ENCODE data around the gene AQP2. TPM values are rescaled to one million over a fixed set of nuclear protein-coding genes. Genes with fewer than 3 reads are reported as not detected.

Gene AQP2
- not detected in 2 replicates for total RNA-seq

DNA sequence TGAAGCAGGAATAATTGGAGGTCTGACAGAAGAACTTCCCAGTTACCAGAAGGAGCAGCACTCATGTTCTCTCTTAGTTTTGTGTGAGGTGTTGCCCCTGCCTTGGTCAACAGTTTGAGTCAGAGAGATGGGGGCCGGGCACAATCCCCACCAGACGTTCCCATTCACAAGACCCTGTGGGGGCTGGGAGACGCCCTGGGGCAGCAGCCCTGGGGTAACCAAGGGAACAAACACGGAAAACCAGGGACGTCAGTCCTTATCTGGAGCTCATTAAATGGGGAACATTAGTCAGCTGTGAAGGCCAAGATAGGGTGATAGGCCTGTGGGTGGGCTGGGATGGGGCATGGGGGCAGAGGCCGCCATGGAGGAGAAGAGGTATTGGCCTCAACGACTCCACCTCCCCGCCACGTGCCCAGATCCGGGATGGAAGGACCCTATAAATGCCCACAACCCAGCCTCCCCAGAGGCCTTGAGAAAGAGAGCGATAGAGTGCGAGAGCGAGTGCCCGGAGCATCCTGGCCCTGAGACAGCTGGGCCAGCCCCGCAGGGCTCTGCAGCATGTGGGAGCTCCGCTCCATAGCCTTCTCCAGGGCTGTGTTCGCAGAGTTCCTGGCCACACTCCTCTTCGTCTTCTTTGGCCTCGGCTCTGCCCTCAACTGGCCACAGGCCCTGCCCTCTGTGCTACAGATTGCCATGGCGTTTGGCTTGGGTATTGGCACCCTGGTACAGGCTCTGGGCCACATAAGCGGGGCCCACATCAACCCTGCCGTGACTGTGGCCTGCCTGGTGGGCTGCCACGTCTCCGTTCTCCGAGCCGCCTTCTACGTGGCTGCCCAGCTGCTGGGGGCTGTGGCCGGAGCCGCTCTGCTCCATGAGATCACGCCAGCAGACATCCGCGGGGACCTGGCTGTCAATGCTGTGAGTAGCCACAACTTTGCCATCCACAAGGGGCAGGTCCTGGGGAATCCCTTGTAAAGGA is at the start of gene AQP2:
TSS of gene AQP2 (plus strand) at position 465 of the 979 bp plus-strand sequence. CDS start at position 559, 94 bp downstream.

DNA sequence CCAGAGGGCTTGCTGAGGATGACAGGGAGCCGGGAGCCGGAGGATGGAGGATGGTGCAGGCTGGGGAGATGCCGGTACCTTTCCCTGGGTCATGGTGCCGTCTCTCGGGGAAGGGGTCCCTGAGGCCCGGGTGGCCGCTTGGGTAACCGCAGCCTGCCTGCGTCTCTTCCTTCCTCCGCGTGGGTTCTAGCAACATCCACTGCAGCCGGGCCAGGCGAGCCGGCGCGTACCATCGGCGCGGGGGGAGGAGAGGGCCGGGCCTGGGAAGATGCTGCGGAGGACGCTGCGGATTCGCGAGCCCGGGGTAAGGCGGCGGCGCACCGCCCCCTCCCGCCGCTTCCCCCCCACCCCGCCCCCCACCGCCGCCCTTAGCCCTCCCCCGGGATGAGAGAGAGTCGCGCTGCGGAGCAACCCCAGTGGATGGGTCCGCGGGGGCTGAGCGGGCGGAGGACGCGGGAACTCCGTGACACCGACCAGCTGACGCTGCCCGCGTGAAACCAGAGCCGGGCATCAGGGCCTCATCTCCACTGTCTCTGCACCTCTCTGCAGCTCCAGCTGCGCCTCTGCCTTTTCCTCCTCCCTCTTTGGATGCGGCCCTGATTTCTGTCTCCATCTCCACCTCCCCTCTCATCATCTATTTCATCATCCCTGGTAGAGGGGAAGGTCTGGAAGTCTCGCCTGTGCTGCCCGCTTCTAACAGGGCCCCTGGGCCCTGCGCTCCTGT is 46.7 kb upstream of the AQP2 start, which contains the start of gene FAIM2:
TSS of gene FAIM2 (minus strand) at position 201 of the 724 bp plus-strand sequence. CDS start at position 93, 108 bp downstream.

DNA sequence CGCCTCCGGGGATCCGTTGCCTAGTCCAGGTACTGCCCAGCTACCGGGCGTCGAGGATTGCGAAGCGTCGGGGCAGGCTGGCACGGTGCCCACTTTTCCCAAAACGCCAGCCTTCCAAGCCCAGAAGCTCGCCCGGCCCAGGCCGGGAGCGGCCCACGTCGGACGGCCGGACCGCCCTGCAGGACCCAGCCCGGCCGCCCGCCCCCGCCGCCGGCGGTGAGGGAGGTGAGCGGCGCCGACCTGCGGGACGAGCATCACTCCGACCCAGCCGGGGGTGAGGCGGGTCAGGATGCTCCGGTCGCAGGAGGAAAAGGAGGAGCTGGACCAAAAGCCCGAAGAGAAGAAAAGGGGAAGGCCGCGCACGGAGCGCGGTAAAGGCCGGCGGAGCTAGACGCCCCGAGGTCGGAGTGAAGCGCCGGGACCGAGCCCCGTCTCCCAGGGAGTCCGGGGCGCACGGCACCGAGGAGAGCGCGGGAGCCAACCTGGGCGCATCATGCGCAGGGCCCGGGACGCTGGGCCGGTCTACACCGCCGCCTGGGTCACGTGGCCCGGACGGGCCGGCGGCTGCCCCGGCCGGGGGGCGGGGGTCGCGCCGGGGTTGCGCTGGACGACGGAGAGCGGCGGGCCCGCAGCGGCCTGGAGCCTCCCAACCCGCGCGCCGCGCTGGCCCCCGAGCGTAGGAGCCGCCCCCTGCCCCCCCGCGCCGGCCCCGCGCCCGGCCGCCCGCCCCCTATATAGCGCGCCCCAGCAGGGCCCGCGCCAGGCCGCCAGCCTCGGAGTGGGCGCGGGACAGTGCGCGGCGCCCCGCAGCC is 10.8 kb downstream of the AQP2 start, which contains the start of gene AQP5:
TSS of gene AQP5 (plus strand) at position 762 of the 812 bp plus-strand sequence. CDS start 146 bp downstream, outside the sequence.

GRCh38 chr12:49972641-49973360 is 22.3 kb downstream of the AQP2 start, which contains the start of gene AQP6:
Gene AQP6, plus strand, starts transcription at chr12:49972947. Its CDS starts 227 bp downstream, at chr12:49973174.

Other genes with a start within 250 kb of the AQP2 start
- 28.2 and 80.6 TPM in 2 replicates for gene FMNL3, start 243.3 kb upstream of the AQP2 start, total RNA-seq
- gene TMBIM6, start 209.2 kb upstream of the AQP2 start, total RNA-seq: 511 and 533 TPM in 2 replicates
- 39.7 and 40.3 TPM in 2 replicates for gene NCKAP5L, start 122.3 kb upstream of the AQP2 start, total RNA-seq
- gene BCDIN3D, start 107.6 kb upstream of the AQP2 start, total RNA-seq: 2.4 and 3.3 TPM in 2 replicates
- 0.29 and 6.6 TPM in 2 replicates for gene FAIM2, start 46.8 kb upstream of the AQP2 start, total RNA-seq
- not detected in 2 replicates for gene AQP5, start 11.1 kb downstream of the AQP2 start, total RNA-seq
- not detected in 2 replicates for gene AQP6, start 22.2 kb downstream of the AQP2 start, total RNA-seq
- 6.1 and 123 TPM in 2 replicates for gene RACGAP1, start 74.8 kb downstream of the AQP2 start, total RNA-seq
- gene ASIC1, start 106.9 kb downstream of the AQP2 start, total RNA-seq: 0.72 and 3.5 TPM in 2 replicates
- gene SMARCD1, start 134.6 kb downstream of the AQP2 start, total RNA-seq: 52.3 and 89.6 TPM in 2 replicates
- gene GPD1, start 153.3 kb downstream of the AQP2 start, total RNA-seq: not detected in 2 replicates
- gene COX14, start 161.5 kb downstream of the AQP2 start, total RNA-seq: 28.8 and 29.8 TPM in 2 replicates
- gene CERS5, start 216.6 kb downstream of the AQP2 start, total RNA-seq: 34.9 and 36.8 TPM in 2 replicates

Measured in placental pericyte (primary cell).